KMS-11 (cell line): Measurements from ENCODE around the gene WDR64.

Source experiments
- H2AFZ ChIP-seq: fragments of 200-600 bp; sonication (generic); 2 replicates; pipeline ENCODE4 v1.6.1; 2016; ENCODE audit warnings: antibody characterized with exemption, mixed run types, low read depth
- H3K27ac ChIP-seq: fragments of 200-600 bp; sonication (generic); 2 replicates; pipeline ENCODE4 v1.6.1; 2016; ENCODE audit warnings: mild to moderate bottlenecking, mixed run types
- H3K27me3 ChIP-seq: fragments of 200-600 bp; sonication (generic); 2 replicates; pipeline ENCODE4 v1.6.1; 2017; ENCODE audit warnings: mild to moderate bottlenecking, low read depth, mixed run types, moderate library complexity; ENCODE audit not compliant: insufficient read depth
- H3K36me3 ChIP-seq: fragments of 200-600 bp; sonication (generic); 2 replicates; pipeline ENCODE4 v1.6.1; 2017; ENCODE audit warnings: mild to moderate bottlenecking, mixed run types; ENCODE audit not compliant: insufficient read depth
- H3K4me1 ChIP-seq: fragments of 200-600 bp; sonication (generic); 2 replicates; pipeline ENCODE4 v1.6.1; 2016; ENCODE audit warnings: mild to moderate bottlenecking, low read depth, mixed run types; ENCODE audit not compliant: poor library complexity, severe bottlenecking
- H3K4me2 ChIP-seq: fragments of 200-600 bp; sonication (generic); 2 replicates; pipeline ENCODE4 v1.7.0; 2016; ENCODE audit warnings: mild to moderate bottlenecking, mixed run types
- H3K4me3 ChIP-seq: fragments of 200-600 bp; sonication (generic); IDR thresholded peaks from 2 replicates; pipeline ENCODE4 v1.6.1; 2017; ENCODE audit warnings: low read depth, low read length, mixed read lengths; ENCODE audit not compliant: insufficient read depth
- H3K79me2 ChIP-seq: fragments of 200-600 bp; sonication (generic); 2 replicates; pipeline ENCODE4 v1.6.1; 2016; ENCODE audit warnings: low read depth, mixed run types; ENCODE audit not compliant: insufficient read depth
- H3K9ac ChIP-seq: fragments of 200-600 bp; sonication (generic); 2 replicates; pipeline ENCODE4 v1.6.1; 2016; ENCODE audit warnings: mild to moderate bottlenecking, mixed run types
- H4K20me1 ChIP-seq: fragments of 200-600 bp; sonication (generic); 2 replicates; pipeline ENCODE4 v1.6.1; 2016; ENCODE audit warnings: mild to moderate bottlenecking, mixed run types; ENCODE audit not compliant: insufficient read depth
- TF ChIP-seq, protein P1 (sequence below): fragments of 200-600 bp; sonication (generic); conservative IDR thresholded peaks from 2 replicates; pipeline ENCODE4 v1.6.1; 2017; ENCODE audit warnings: low read depth, mild to moderate bottlenecking, antibody characterized with exemption, low read length, moderate library complexity, mixed read lengths

The WDR64 gene

GRCh38 chr1:241848686-241849344, 196.7 kb downstream of the WDR64 start:
- TF ChIP-seq, protein P1, sequence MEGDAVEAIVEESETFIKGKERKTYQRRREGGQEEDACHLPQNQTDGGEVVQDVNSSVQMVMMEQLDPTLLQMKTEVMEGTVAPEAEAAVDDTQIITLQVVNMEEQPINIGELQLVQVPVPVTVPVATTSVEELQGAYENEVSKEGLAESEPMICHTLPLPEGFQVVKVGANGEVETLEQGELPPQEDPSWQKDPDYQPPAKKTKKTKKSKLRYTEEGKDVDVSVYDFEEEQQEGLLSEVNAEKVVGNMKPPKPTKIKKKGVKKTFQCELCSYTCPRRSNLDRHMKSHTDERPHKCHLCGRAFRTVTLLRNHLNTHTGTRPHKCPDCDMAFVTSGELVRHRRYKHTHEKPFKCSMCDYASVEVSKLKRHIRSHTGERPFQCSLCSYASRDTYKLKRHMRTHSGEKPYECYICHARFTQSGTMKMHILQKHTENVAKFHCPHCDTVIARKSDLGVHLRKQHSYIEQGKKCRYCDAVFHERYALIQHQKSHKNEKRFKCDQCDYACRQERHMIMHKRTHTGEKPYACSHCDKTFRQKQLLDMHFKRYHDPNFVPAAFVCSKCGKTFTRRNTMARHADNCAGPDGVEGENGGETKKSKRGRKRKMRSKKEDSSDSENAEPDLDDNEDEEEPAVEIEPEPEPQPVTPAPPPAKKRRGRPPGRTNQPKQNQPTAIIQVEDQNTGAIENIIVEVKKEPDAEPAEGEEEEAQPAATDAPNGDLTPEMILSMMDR = no peak
- Histone ChIP-seq H3K4me1 (peaks cover 34% of the 10 kb centered on the region), H3K4me3 (peak overlapping the region; percentile 92), H3K4me2 (peak overlapping the region; percentile 78), H3K27ac (peak overlapping the region; percentile 89), H2AFZ (peak overlapping the region; percentile 79), H3K27me3 (no peaks in the 10 kb centered on the region), H3K9ac (peak overlapping the region; percentile 88), H3K36me3 (peaks cover 14% of the 10 kb centered on the region; the same call in 1 of the 2 replicates), H4K20me1 (no peaks in the 10 kb centered on the region), H3K79me2 (peaks cover 17% of the 10 kb centered on the region)

GRCh38 chr1:241849345-241849695, 197.2 kb downstream of the WDR64 start:
- no peak overlapping the region for H2AFZ ChIP-seq
- no peak overlapping the region; the same call in 1 of the 2 replicates for H3K27ac ChIP-seq
- TF ChIP-seq, protein P1 = no peak
- peak overlapping the region; percentile 88; the same call in 1 of the 2 replicates for H3K9ac ChIP-seq
- H3K79me2 ChIP-seq = peaks cover 17% of the 10 kb centered on the region
- peak overlapping the region; percentile 78 for H3K4me2 ChIP-seq
- H4K20me1 ChIP-seq = no peaks in the 10 kb centered on the region
- no peaks in the 10 kb centered on the region for H3K27me3 ChIP-seq
- H3K36me3 ChIP-seq = peaks cover 15% of the 10 kb centered on the region; the same call in 1 of the 2 replicates
- H3K4me3 ChIP-seq = no peak overlapping the region
- peaks cover 34% of the 10 kb centered on the region for H3K4me1 ChIP-seq
